Measurements from ENCODE around the gene KRTAP16-1.

DNA sequence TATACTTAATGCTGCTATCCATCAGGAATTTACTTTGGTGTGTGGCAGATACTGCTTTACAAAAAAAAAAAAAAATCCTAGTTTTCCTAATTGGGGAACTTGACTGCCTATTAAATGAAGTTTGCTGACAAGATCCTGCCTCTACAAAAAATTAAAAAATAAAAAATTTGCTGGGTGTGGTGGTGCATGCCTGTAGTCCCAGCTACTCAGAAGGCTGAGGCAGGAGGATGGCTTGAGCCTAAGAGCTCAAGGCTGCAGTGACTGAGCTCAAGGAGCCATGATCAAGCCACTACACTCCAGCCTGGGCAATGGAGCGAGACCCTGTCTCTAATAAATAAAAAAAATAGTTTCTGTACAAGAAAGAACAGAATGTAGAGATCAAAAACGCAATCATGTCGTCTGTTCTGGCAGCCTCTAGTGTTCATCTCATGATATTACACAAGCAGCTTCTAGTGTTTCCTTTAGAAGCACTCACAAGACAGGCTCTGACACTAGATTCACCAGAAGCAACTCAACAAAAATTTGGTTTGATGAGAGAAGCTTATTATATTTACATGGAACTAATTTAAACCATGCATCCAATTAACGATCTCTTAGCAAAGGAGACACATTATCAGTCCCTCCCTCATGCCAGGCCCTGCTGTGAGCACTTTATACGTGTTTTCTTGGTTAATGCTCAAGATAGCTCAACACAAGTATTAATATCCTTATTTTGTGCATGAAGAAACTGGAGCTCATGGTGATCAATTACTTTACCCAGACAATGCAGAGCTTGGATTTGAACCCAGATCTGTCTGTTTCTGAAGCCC is 13.2 kb upstream of the KRTAP16-1 start:
- TF ChIP-seq, protein P1, sequence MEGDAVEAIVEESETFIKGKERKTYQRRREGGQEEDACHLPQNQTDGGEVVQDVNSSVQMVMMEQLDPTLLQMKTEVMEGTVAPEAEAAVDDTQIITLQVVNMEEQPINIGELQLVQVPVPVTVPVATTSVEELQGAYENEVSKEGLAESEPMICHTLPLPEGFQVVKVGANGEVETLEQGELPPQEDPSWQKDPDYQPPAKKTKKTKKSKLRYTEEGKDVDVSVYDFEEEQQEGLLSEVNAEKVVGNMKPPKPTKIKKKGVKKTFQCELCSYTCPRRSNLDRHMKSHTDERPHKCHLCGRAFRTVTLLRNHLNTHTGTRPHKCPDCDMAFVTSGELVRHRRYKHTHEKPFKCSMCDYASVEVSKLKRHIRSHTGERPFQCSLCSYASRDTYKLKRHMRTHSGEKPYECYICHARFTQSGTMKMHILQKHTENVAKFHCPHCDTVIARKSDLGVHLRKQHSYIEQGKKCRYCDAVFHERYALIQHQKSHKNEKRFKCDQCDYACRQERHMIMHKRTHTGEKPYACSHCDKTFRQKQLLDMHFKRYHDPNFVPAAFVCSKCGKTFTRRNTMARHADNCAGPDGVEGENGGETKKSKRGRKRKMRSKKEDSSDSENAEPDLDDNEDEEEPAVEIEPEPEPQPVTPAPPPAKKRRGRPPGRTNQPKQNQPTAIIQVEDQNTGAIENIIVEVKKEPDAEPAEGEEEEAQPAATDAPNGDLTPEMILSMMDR (conservative IDR thresholded peaks at IDR 0.05; ENCODE audit: low read depth, low read length), result peak; percentile 69
- TF ChIP-seq EZH2phosphoT487 (IDR thresholded peaks at IDR 0.05; ENCODE audit: borderline replicate concordance, low read length) (no peak), EZH2 (IDR thresholded peaks at IDR 0.05; ENCODE audit: low read length, unreplicated experiment) (no peak)
